ENCODE results near the gene NLRP2B. TPM values are rescaled to one million over a fixed set of nuclear protein-coding genes. Genes with fewer than 3 reads are reported as not detected.

NLRP2B gene
- not detected in 2 replicates for total RNA-seq

DNA sequence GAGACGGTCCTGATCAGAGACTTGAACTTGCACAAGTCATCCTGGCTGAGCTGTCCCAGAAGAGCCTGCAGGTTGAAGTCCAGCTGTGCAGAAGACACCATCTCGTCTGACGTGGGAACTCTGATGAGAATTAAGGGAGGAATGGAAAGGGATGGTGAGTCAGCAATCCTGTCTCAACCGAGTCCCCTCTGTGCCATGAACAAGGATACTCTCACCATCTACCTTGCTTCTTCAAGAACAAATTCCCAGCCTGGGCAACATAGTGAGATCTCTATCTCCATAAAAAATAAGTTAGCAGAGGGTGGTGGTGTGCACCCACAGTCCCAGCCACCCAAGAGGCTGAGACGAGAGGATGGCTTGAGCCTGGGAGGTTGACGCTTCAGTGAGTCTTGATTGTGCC lies at the start of gene NLRP2B:
Gene NLRP2B, minus strand, starts transcription at position 101 of the 400 bp plus-strand sequence.

Other genes starting within 250 kb of the NLRP2B start
- gene ZXDB, start 88.2 kb downstream of the NLRP2B start, total RNA-seq, result 3.6 and 3.7 TPM in 2 replicates
- 1.3 and 2.2 TPM in 2 replicates for gene ZXDA, start 230.2 kb upstream of the NLRP2B start, total RNA-seq